NCI-H446 (cell line): ENCODE results near the gene PARL.
A peak's percentile ranks its signal among the peaks of the same experiment; 100 is the strongest.

ENCODE experiments used
- DNase-seq, 2 experiments: peaks; one replicate each; lab custom pipeline; 2025; lab: John Stamatoyannopoulos, UW

The PARL gene

GRCh38 chr3:183854318-183855035, 30.2 kb downstream of the PARL start:
- DNase-seq: no peak

DNA sequence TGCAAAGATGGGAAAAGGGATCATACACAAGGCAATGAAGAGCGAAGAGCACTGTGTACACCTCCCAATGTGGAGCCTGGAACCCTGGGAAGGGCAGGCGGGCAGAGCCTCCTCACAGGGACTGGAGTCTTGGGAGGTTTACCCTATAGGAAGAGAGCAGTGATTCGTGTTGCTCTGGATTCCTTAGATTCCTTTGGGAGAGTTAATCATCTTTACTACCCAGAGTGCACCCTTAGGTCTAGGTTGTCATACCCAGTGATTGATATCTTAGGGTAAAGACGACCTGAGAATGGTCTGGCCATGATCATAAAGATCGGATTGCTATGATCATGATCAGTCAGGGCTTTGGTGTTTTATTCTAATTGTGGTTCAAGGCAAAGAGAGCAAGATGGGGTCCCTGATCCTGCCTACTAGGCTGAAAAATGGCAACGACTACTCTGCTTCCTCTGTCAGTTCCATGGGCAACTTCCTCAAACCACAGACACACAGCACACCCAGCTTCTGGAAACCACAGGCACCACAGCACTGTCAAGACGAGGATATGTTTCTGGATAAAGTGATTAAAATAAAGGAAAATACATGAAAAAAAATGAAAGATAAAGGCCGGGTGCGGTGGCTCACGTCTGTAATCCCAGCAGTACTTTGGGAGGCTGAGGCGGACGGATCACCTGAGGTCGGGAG, 38.9 kb downstream of the PARL start:
- DNase-seq: no peak

- DNase-seq: no peak
Observed at GRCh38 chr3:183845090-183845489, 39.6 kb downstream of the PARL start.

DNA sequence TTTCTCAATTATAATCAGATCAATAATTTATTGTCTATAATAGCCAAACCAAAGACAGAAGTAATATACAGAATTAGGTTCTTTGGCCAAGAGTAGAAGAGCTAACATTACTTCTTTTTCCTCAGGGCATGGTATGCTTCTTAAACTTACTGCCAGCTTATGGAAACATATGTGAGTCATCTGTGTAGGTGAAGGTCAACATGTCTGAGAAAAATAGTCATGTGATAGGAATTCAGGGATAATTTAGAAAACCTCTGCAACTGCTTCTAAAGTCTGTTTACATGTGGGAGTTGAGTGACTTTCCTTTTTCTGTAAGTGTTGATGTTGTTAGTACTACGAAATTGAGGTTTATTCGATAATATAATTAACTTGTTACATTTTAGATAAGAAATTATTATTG, 40.1 kb downstream of the PARL start:
- DNase-seq: no peak

DNA sequence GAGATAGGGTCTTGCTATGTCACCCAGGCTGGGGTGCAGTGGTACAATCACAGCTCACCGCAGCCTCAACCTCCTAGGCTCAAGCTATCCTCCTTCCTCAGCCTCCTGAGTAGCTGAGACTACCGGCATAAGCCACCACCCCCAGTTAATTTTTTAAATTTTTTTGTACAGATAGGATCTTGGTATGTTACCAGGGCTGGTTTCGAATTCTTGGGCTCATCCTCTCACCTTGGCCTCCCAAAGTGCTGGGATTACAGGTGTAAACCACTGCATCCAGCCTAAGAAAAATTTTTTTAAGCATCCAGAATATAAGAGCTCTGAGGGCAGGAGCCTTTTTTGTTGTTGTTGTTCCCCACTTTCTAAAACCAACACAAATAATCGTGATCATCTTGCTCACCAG, 44.9 kb downstream of the PARL start:
- no peak for DNase-seq

GRCh38 chr3:183837894-183838293, 46.8 kb downstream of the PARL start:
- no peak for DNase-seq

DNA sequence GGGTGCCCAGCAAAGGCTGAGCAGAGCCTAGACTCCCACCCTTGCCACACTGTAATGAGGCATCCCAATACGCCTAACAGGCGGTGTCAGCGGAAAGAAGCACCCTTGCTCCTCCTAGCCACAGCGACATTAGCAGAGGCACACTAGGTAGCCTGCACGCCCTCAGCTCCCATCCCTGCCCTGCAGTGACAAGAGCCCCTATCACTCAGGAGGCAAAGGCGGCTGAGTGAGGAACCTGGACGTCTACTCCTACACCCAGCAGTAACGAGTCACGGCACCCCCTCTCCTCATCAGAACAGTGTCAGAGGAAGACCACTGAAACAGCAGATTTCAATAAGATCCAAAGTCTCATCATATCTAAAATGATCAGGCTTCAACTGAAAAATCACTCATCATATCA, 47.3 kb downstream of the PARL start:
- no peak for DNase-seq

DNA sequence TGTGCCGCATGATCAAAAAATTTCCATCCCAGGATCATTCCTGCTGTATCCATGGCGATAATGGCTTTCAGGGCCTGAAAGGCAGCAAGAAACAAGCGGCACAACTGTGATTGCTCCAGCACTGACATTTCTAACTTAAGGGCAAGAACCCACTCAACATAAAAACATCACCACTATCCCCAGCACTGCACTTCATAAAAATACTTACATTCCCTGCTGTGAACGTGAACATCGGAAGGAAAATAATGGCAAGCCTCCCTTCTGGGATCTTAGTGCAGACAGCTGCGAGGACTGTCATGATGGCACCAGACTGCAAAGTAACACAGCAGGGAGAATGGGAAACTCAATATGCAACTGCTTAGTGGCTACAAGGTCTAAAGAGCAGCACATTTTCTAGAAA, 51.2 kb downstream of the PARL start:
- DNase-seq: no peak

GRCh38 chr3:183830187-183830586, 54.5 kb downstream of the PARL start:
- DNase-seq: no peak

GRCh38 chr3:183829466-183829865, 55.2 kb downstream of the PARL start:
- no peak for DNase-seq

DNA sequence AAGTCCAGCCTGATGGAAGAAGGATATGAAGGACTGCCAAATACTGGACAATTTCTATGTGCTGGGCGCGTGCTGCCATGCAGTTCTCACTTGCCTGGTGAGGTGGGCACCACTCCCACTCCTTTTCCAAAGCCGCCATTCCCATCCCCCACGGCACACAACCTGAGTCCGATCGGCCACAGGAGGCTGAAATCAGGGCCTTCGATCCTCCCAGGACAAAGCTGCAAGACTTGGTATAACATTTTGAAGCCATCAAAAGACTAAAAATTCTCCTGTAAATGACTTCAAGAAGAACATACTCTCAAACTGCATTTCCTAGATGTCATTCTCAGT, 56.2 kb downstream of the PARL start:
- no peak for DNase-seq

DNA sequence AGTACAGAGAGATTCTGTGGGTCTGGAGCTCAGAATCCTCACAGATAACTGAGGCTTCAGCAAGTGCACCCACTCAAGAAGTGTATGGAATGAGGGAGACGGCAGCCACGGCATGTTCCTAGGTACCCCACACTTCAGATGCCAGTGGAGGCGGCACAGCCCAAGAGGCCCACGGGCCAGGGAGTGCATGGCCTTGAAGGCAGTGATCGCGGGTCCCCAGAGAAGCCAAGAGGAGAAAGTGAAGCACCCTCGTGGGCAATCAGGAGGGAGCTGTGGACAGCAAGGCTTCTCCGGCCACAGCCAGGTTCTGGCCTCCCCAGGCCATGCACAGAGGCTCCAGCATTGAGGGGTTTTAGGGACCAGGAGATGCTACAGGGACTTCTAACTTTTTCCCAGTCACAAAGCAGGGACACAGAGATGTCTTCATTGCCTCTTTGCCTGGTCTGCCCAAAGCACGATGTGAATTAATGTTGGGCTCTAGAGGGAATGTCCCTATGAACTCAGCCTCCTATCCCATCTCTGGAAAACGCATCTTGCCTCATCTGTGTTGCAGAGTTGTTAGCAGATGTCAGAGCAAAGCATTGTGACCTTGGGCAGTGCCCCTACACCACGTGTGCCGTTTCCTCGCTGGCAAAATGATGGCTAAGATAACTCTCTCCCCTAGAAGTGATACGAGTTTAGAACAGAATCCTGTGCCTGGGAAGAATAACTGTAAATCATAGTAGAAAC, 56.7 kb downstream of the PARL start:
- no peak for DNase-seq

DNA sequence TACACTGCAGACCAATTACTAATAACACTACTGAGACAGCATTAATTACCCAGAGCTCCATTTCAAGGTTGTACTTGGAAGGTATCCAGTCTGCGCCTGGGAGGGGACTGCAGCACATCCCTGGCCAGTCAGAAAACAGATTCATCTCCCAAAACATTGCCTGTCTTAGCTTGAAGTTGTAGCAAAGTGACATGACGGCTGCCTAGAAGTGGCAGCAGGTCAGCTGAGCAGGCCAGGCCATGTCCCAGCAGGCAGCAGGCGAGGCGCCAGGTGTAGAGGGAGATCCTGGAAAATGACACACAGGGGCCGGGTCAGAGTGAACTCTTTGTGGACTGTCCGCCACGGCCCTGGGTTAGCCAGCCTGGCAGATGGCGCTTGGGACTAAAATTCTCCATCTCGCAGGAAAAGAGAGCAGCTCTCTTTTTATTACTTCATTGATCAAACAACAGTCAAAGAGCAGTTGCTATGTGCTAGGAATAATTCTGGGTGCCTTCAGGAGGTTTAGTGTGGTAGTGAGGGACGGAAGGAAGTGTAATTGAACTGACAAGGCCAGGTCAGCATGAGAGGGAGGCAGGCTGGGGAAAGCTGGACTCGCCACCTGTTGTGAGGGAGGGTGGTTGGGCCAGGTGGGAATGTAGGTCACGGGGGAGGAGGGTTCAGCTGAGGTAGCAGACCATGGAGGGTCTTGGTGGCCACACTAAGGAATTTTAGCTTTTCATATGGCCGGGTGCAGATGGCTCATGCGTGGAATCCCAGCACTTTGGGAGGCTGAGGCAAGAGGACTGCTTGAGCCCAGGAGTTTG, 58.0 kb downstream of the PARL start:
- no peak for DNase-seq

DNA sequence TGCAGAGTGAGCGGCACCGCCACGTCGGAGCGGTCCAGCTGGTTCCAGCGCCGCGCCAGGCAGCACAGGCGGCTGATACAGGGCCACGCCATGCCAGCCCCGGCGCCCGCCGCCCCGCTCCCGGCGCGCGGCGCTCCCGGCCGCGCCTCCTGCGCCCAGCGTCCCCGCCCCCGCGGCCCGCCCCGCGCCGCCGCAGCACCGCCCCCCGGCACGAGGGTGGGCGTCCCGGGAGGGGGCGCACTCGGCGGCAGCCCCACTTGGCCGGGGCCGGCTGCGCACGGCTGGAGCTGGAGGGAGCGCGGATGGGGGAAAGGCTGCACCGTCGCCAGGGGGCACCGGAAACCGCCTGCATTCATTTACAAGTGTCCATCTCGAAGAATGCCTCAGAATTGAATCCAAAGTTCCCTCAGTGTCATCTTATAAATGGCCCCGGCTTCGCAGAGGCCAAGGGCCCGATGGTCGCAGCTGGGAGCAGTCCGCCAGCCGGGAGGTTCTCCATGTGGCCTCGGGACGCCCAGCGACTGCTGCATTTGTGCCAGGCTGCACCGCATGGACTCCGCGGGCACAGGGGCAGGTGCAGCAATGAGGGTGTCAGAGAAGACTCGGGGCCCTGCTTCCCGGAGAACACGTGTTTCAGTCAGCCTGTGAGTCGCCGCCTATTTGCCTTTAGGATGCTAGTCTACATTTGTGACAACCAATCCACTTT, 59.1 kb downstream of the PARL start, which contains the start of gene MAP6D1:
MAP6D1 (minus strand) TSS at position 122 of the 706 bp plus-strand sequence; CDS start at position 92, 30 bp downstream.
- peak in 1 of 2 experiments; percentile 41 for DNase-seq

DNA sequence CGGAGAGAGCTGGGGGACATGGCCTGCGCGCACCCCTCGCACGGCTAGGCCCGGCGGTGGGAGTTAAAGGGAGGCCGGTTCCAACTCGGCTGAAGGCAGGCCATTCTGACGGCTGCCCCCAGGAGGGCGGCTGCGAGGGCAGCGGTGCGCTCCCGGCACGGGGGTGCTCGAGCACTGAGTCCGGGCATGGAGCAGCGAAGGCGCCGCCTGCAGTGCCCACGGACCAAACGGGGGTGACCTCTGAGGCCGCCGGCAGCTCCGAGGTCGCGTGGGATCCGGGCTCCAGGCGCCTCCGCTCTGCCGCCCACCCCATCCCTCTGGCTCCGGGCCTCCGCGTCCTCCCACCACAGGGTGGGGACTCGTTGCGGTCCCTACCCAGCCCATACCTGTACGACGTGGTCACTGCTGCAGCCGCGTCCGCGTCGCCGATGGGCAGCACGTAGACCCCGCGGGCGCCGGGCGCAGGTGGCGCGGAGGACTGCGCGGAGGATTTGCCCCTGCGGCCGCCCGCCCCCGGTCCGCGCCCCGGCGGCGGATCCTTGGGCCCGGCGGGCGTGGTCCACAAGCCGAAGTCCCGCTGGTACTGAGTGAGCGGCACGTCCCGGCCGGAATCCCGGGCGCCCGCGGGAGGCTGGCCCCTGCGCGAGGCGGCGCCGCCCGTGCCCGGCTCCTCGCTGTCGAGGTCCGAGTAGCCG, 59.8 kb downstream of the PARL start:
- DNase-seq: no peak

GRCh38 chr3:183823963-183824362, 60.7 kb downstream of the PARL start:
- no peak for DNase-seq

GRCh38 chr3:183822631-183823030, 62.0 kb downstream of the PARL start:
- DNase-seq: no peak

- DNase-seq: no peak
Observed at GRCh38 chr3:183819831-183820230, 64.8 kb downstream of the PARL start.

- DNase-seq: no peak
Observed at GRCh38 chr3:183818706-183819624, 65.7 kb downstream of the PARL start.

DNA sequence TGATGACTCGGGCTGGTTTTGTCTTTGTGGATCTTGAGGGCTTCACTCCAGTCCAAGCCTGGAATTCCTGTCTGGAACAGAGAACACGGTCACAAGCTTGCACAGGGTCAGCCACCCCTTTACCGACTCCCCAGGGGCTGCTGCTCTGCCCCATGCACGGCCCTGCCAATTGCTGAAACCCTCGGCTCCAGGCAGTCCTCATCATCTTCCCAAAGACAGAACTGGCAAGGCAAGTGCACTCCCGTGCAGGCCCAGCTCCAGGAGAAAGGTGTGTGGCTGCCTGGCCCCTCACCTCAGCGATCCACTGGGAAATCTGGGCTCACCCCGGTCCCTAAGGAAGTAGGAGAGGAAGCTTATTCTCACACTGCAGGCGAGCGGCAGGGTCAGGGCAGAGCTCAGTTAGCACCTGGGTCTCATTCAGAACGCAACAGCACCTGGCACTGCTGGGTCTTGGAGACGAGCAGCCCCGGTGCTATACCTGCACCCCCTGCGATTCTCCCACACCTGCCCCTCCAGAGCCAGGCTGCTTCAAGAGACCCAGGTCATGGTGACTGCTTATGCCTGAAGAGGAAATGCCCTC, 66.5 kb downstream of the PARL start:
- DNase-seq: no peak
